Right kidney (tissue), 1 donor: ENCODE measurements around the gene ZCCHC10.
"Not testable (repeated sequence)": the region's sequence is repeated elsewhere in the genome, so short reads cannot be mapped to it uniquely, and the experiment has no call there.

Source experiments
- DNase-seq: peaks from one replicate; pipeline ENCODE4 v3.0.0-alpha.2; 2016

Gene ZCCHC10

GRCh38 chr5:132979976-132980375 lies 46.4 kb downstream of the ZCCHC10 start:
- no peak for DNase-seq

- DNase-seq: no peak
Measured at GRCh38 chr5:132979367-132979940, 46.9 kb downstream of the ZCCHC10 start.

- DNase-seq: no peak
Measured at GRCh38 chr5:132976852-132977251, 49.5 kb downstream of the ZCCHC10 start.

DNA sequence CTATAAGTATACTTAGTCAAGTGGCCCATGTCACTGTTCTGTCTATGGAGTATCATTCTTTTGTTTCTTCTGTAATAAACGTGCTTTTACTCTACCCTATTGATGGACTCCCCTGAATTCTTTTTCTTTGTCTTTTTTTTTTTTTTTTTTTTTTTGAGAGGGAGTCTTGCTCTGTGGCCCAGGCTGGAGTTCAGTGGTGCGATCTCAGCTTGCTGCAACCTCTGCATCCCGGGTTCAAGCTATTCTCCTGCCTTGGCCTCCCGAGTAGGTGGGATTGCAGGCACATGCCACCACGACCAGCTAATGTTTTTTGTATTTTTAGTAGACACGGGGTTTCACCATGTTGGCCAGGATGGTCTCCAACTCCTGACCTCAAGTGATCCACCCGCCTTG lies 53.9 kb downstream of the ZCCHC10 start:
- not testable (repeated sequence) for DNase-seq

DNA sequence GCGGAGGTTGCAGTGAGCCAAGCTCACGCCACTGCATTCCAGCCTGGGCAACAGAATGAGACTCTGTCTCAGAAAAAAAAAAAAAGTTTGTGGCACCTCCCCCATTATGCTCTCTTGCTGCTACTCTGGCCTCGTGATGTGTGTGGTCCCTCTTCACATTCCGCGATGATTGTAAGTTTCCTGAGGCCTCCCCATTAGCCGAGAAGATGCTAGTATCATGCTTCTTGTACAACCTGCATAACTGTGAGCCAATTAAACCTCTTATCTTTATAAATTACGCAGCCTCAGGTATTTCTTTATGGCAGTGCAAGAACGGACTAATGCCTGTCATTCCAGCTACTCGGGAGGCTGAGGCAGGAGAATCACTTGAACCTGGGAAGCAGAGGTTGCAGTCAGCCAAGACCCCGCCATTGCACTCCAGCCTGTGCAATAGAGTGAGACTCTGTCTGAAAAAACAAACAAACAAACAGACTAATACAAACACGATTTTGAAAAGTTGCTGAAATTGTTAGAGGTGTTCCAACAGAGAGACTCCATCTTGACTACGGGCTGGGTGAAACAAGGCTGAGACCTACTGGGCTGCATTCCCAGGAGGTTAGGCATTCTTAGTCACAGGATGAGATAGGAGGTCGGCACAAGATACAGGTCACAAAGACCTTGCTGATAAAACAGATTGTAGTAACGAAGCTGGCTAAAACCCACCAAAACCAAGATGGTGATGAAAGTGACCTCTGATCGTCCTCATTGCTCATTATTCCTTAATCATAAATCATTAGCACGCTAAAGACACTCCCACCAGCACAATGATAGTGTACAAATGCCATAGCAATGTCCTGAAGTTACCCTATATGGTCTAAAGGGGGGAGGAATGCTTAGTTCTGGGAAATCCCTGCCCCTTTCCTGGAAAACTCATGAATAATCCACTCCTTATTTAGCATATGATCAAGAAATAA lies 54.6 kb downstream of the ZCCHC10 start:
- no peak for DNase-seq

GRCh38 chr5:132965120-132965519 lies 61.2 kb downstream of the ZCCHC10 start:
- DNase-seq: no peak

GRCh38 chr5:132963171-132964104 lies 62.9 kb downstream of the ZCCHC10 start, which contains the start of gene AFF4:
Gene AFF4 (minus strand): TSS chr5:132963634. CDS start chr5:132937189, 26,445 bp downstream.
- peak; percentile 95 for DNase-seq

GRCh38 chr5:132962429-132963021 lies 63.8 kb downstream of the ZCCHC10 start:
- DNase-seq: peak; percentile 80

DNA sequence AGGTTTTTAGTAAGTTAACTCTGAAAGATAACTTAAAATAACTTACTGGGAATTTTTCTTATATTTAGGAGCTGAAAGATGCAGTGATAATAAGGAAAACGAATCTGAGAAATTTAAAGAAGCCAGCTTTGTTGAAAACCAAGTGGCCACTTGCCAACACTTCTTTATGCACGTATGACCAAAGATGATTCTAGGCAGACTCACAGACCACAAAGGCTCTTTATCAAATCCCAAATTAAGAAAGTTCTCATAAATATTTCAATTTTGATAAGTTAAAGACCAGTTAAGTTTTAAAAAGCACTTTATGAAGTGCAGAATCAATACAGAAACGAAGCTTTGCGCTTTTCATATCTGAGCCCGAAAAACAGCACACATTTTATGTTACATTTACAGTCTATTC lies 64.5 kb downstream of the ZCCHC10 start:
- DNase-seq: peak; percentile 24

GRCh38 chr5:132961123-132961815 lies 65.1 kb downstream of the ZCCHC10 start:
- not testable (repeated sequence) for DNase-seq

- not testable (repeated sequence) for DNase-seq
Measured at GRCh38 chr5:132956166-132956799, 70.1 kb downstream of the ZCCHC10 start.

- no peak for DNase-seq
Measured at GRCh38 chr5:132953710-132954109, 72.6 kb downstream of the ZCCHC10 start.

DNA sequence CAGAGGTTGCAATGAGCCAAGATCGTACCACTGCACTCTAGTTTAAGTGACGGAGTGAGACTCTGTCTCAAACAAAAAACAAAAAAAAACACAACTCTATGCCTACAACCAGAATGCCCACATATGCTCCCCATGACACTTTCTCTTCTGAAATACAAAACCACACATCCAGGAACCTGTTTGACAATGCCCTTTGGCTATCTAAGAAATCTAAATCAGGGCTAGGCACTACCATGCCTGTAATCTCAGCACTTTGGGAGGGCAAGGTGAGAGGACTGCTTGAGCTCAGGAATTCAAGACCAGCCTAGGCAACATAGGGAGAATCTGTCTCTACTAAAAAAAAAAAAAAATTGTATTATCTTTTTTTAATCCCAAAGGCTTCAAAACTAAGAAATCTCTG lies 73.5 kb downstream of the ZCCHC10 start:
- DNase-seq: no peak

DNA sequence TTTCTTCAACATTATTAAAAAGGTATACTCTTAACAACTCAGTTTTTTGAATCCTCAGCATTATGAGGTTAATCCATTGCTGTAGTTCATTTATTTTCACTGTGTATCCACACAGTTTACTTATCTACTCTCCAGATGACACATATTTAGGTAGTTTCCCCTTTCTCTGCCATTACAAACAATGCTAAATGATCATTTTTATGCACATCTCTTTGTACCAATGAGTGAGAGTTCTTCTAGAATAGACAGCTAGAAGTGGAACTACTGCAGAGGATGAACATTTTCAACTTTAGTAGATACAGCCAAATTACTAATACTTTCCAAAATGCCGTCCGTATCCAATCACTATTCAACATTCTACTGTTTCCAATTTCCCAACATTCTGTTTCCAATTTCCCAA lies 74.5 kb downstream of the ZCCHC10 start:
- DNase-seq: no peak

DNA sequence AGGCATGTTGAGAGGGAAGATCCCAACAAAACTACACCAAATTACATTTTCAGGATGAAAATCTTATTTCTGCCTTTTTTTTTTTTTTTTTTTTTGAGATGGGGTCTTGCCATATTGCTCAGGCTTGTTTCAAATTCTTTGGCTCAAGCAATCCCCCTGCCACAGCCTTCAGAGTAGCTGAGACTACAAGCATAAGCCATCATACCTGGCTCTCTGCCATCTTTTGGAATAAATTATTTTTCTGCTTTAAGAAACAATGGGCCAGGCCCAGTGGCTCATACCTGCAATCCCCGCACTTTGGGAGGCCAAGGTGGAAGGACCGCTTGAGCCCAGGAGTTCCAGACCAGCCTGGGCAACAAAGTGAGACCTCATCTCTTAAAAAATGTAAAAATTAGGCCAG lies 77.2 kb downstream of the ZCCHC10 start:
- DNase-seq: no peak

GRCh38 chr5:132947671-132948070 lies 78.7 kb downstream of the ZCCHC10 start:
- DNase-seq: no peak
